Glutamatergic neuron (in vitro differentiated cells): ENCODE measurements around the gene KIAA1958. TPM values are rescaled to one million over a fixed set of nuclear protein-coding genes. Genes with fewer than 3 reads are reported as not detected.
A peak's percentile ranks its signal among the peaks of the same experiment; 100 is the strongest.

Experiments
- DNase-seq: peaks from one replicate; pipeline ENCODE4 v3.0.0; 2022
- H3K27ac Mint-ChIP-seq: one replicate; pipeline ENCODE4 v1.8.0; 2020; ENCODE audit warnings: mild to moderate bottlenecking, mixed read lengths, inconsistent platforms; ENCODE audit not compliant: unreplicated experiment
- H3K27me3 Mint-ChIP-seq: one replicate; pipeline ENCODE4 v1.8.0; 2020; ENCODE audit warnings: mild to moderate bottlenecking, moderate library complexity, mixed read lengths, inconsistent platforms; ENCODE audit not compliant: unreplicated experiment
- H3K36me3 Mint-ChIP-seq: one replicate; pipeline ENCODE4 v1.8.0; 2020; ENCODE audit warnings: mild to moderate bottlenecking, mixed read lengths, inconsistent platforms; ENCODE audit not compliant: unreplicated experiment
- H3K4me1 Mint-ChIP-seq: one replicate; pipeline ENCODE4 v1.8.0; 2020; ENCODE audit warnings: mild to moderate bottlenecking, low read depth, mixed read lengths, inconsistent platforms; ENCODE audit not compliant: unreplicated experiment
- H3K4me3 Mint-ChIP-seq: one replicate; pipeline ENCODE4 v1.8.0; 2020; ENCODE audit warnings: mild to moderate bottlenecking, mixed read lengths, inconsistent platforms; ENCODE audit not compliant: unreplicated experiment
- H3K9me3 Mint-ChIP-seq: one replicate; pipeline ENCODE4 v1.8.0; 2020; ENCODE audit warnings: mild to moderate bottlenecking, moderate library complexity, mixed read lengths, inconsistent platforms; ENCODE audit not compliant: unreplicated experiment
- total RNA-seq: library from RNA; stranded (reverse); fragmentation: NEBNext Ultra II Directional; extraction: Animal tissue kit (Norgen Biotek cat#: 25700); gene quantifications from one replicate; pipeline ENCODE4 v1.2.1, GENCODE V29; 2021; ENCODE audit not compliant: unreplicated experiment
- TF ChIP-seq, protein P1 (sequence below): fragments of 200-600 bp; sonication (generic); IDR thresholded peaks from one replicate; pipeline ENCODE4 v1.5.0; 2021; ENCODE audit not compliant: partially characterized antibody, unreplicated experiment

Gene KIAA1958
- total RNA-seq, 1 donor from 2014 or later, result 48.6 TPM

DNA sequence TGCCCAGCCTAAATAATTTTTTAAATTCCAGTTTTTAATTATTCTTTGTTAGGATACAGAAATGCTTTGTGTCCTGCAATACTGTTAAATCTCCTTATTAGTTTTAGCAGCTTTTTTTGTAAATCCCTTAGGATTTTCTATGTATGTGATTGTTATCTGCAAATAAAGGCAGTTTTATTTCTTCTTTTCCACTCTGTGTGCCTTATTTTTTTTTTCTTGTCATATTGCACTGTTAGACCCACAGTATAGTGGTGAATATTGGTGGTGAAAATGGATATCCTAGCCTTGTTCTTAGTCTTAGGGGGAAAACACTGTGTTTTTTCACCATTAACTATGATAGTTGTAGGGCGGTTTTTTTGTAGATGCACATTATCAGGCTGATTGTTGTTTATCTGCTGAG is 11.3 kb upstream of the KIAA1958 start:
- Mint-ChIP-seq H3K9me3 (no peaks in the 10 kb centered on the region), H3K27ac (no peak overlapping the region), H3K36me3 (peaks cover 5% of the 10 kb centered on the region), H3K27me3 (no peaks in the 10 kb centered on the region), H3K4me3 (no peak overlapping the region), H3K4me1 (peaks cover 3% of the 10 kb centered on the region)
- DNase-seq, result no peak
- TF ChIP-seq, protein P1, sequence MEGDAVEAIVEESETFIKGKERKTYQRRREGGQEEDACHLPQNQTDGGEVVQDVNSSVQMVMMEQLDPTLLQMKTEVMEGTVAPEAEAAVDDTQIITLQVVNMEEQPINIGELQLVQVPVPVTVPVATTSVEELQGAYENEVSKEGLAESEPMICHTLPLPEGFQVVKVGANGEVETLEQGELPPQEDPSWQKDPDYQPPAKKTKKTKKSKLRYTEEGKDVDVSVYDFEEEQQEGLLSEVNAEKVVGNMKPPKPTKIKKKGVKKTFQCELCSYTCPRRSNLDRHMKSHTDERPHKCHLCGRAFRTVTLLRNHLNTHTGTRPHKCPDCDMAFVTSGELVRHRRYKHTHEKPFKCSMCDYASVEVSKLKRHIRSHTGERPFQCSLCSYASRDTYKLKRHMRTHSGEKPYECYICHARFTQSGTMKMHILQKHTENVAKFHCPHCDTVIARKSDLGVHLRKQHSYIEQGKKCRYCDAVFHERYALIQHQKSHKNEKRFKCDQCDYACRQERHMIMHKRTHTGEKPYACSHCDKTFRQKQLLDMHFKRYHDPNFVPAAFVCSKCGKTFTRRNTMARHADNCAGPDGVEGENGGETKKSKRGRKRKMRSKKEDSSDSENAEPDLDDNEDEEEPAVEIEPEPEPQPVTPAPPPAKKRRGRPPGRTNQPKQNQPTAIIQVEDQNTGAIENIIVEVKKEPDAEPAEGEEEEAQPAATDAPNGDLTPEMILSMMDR, result no peak

DNA sequence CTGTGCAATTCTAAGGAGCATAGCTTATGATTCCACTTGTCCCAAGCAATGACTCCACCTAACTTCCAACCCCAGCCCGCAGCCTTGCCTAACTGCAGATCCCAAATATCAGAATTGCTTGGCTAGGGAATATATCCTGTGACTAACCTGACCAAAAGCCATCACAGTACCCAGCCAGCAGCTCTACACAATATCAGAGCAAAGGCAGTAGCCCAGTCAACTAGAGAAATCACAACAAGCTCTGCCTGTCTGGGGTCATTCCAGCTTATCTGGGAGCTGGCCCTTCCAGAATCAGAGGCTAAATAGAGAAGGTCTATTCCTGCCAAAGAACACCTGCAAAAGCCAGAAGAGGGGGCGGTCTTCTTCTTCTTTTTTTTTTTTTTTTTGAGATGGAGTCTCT is 9.3 kb upstream of the KIAA1958 start:
- Mint-ChIP-seq H3K36me3 (peaks cover 5% of the 10 kb centered on the region), H3K27ac (no peak overlapping the region), H3K4me3 (no peak overlapping the region), H3K9me3 (peaks cover 2% of the 10 kb centered on the region), H3K4me1 (peaks cover 3% of the 10 kb centered on the region), H3K27me3 (no peaks in the 10 kb centered on the region)
- no peak for DNase-seq
- TF ChIP-seq, protein P1, result no peak

DNA sequence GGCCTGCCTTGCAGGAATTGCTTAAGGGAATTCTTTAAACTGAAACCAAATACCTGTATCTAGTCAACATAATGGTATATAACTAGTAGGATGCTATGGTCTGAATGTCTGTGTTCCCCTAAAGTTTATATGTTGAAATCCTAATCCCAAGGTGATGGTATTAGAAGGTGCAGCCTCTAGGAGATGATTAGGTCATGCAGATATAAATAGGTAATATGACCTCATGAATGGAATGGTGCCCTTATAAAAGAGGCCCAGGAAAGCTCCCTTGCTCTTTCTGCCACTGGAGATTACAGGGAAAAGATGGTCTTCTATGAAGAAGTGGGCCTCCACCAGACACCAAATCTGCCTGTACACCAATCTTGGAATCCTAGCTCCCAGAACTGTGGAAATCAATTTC is 7.4 kb upstream of the KIAA1958 start:
- Mint-ChIP-seq H3K9me3 (peaks cover 2% of the 10 kb centered on the region), H3K4me1 (no peaks in the 10 kb centered on the region), H3K27ac (no peak overlapping the region), H3K4me3 (no peak overlapping the region), H3K36me3 (peaks cover 5% of the 10 kb centered on the region), H3K27me3 (no peaks in the 10 kb centered on the region)
- TF ChIP-seq, protein P1, result no peak
- DNase-seq, result no peak

DNA sequence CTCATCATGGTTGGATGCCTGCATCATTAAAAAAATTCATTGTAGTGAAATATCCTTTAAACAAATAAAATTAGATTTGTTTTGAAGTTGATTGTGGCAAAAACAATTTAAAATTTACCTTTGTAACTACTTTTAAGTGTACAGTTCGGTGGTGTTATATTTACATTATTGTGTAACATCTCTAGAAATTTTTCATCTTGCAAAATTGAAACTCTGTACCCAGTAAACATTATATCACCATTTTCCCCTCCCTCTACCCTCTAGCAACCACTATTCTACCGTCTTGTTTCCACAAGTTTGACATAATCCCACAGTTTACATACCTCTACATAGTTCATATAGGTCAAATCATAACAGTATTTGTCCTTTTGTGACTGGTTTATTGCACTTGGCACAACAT is 2.0 kb upstream of the KIAA1958 start:
- Mint-ChIP-seq H3K27me3 (peaks cover 8% of the 10 kb centered on the region), H3K27ac (no peak overlapping the region), H3K9me3 (peaks cover 16% of the 10 kb centered on the region), H3K36me3 (no peaks in the 10 kb centered on the region), H3K4me1 (peaks cover 9% of the 10 kb centered on the region), H3K4me3 (peak overlapping the region; percentile 18)
- TF ChIP-seq, protein P1, result no peak
- DNase-seq, result no peak

DNA sequence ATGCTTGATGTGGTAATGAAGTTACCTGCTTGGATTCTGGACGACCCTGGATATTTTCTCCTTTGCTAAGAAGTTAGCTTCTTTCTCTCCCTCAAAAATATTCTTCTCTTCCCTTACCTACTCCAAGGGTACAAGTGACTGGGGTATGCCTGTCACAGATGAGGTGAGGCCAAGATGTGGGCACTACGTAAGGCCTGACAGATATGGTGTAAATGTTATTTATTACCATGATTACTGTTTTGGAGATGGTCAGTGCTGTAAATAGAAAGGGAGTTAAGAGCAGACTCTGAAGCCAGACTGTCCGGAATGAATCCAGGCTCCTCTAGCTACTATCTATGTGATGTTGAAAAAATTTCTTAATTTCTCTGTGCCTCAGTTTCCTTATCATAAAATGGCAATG is 1.1 kb upstream of the KIAA1958 start:
- Mint-ChIP-seq H3K27me3 (peaks cover 8% of the 10 kb centered on the region), H3K4me1 (peaks cover 18% of the 10 kb centered on the region), H3K27ac (no peak overlapping the region), H3K4me3 (peak overlapping the region; percentile 96), H3K9me3 (peaks cover 16% of the 10 kb centered on the region), H3K36me3 (no peaks in the 10 kb centered on the region)
- DNase-seq, result no peak
- TF ChIP-seq, protein P1, result no peak
